Right renal cortex interstitium (tissue), 3 donors: ENCODE measurements around the gene PRTN3. TPM values are rescaled to one million over a fixed set of nuclear protein-coding genes. Genes with fewer than 3 reads are reported as not detected.

ENCODE experiments used
- DNase-seq, 3 donors: peaks; one replicate each; pipeline ENCODE4 v3.0.0-alpha.2; 2013; ENCODE audit warnings: low read depth in 3 of 3, low spot score in 2 of 3
- polyA plus RNA-seq, 3 donors: library from polyadenylated mRNA; unstranded; fragments of 120-200 nt; gene quantifications; one replicate each; pipeline ENCODE4 v1.2.1, GENCODE V29; 2013; ENCODE audit not compliant: insufficient read length in 3 of 3

Gene PRTN3
- polyA plus RNA-seq, 3 donors: 0.32 to 1.6 (median 0.78) TPM

DNA sequence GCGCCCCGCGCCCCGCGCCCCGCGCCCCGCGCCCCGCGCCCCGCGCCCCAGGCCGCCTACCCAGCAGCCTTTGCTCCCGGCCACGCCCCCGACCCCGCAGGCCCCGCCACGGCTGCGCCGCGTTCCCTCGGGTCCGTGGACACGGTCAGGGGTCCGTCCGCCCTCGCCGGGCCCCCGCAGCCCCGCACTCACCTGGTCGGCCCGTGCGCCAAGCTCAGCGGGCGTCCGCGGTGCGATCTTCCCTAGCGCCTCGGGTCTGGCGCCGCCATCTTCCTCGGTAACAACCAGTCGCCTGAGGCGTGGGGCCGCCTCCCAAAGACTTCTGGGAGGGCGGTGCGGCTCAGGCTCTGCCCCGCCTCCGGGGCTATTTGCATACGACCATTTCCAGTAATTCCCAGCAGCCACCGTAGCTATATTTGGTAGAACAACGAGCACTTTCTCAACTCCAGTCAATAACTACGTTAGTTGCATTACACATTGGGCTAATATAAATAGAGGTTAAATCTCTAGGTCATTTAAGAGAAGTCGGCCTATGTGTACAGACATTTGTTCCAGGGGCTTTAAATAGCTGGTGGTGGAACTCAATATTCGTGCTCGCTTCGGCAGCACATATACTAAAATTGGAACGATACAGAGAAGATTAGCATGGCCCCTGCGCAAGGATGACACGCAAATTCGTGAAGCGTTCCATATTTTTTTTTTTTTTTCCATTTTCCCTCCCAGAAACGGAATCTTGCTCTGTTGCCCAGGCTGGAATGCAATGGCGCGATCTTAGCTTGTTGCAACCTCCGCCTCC lies 52.3 kb downstream of the PRTN3 start, which contains the start of the genes MED16 and RNU6-9:
MED16 (minus strand) TSS at position 294 of the 796 bp plus-strand sequence. CDS start 2,056 bp downstream, outside the sequence.
RNU6-9 (plus strand) TSS at position 591 of the 796 bp plus-strand sequence.
- DNase-seq: peak; percentile 90 to 94 (median 91)

GRCh38 chr19:896434-896833 lies 55.6 kb downstream of the PRTN3 start:
- DNase-seq: no peak

- no peak for DNase-seq
These were observed 56.2 kb downstream of the PRTN3 start for GRCh38 chr19:896999-897398.

- no peak for DNase-seq
These were observed 56.7 kb downstream of the PRTN3 start for GRCh38 chr19:897442-898039.

Other genes starting within 250 kb of the PRTN3 start
- 10 to 100 TPM; 55.5 to 58.1 (median 56.1) TPM for gene POLRMT, start 207.5 kb upstream of the PRTN3 start, polyA plus RNA-seq
- gene FGF22, start 201.1 kb upstream of the PRTN3 start, polyA plus RNA-seq: under 1 TPM; 0.32 to 0.42 (median 0.35) TPM
- 10 to 100 TPM; 18.8 to 22.9 (median 21.4) TPM for gene RNF126, start 177.8 kb upstream of the PRTN3 start, polyA plus RNA-seq
- gene FSTL3, start 164.6 kb upstream of the PRTN3 start, polyA plus RNA-seq: 10 to 100 TPM; 15.1 to 16.2 (median 16.2) TPM
- under 1 TPM; 0.13 to 0.19 (median 0.15) TPM for gene PRSS57, start 145.5 kb upstream of the PRTN3 start, polyA plus RNA-seq
- gene PALM, start 132.1 kb upstream of the PRTN3 start, polyA plus RNA-seq: 10 to 100 TPM; 62.7 to 78.6 (median 77.9) TPM
- gene MISP, start 89.9 kb upstream of the PRTN3 start, polyA plus RNA-seq: 1 to 10 TPM; 6.4 to 7.6 (median 6.5) TPM
- 100 to 1,000 TPM; 356 to 395 (median 364) TPM for gene PTBP1, start 43.5 kb upstream of the PRTN3 start, polyA plus RNA-seq
- gene PLPPR3, start 19.0 kb upstream of the PRTN3 start, polyA plus RNA-seq: 10 to 100 TPM in 2 of 3 donors, 1 to 10 TPM in 1; 9.5 to 12.3 (median 11.1) TPM
- gene AZU1, start 13.2 kb upstream of the PRTN3 start, polyA plus RNA-seq: 1 to 10 TPM in 1 of 3 donors, under 1 TPM in 2; 0.31 to 1.1 (median 0.83) TPM
- under 1 TPM in 2 of 3 donors, not detected in 1; 0.29 to 0.51 TPM for gene ELANE, start 11.3 kb downstream of the PRTN3 start, polyA plus RNA-seq
- 1 to 10 TPM; 1.4 to 2.0 (median 2.0) TPM for gene CFD, start 18.7 kb downstream of the PRTN3 start, polyA plus RNA-seq
- 10 to 100 TPM; 41.8 to 54.4 (median 43.9) TPM for gene MED16, start 52.2 kb downstream of the PRTN3 start, polyA plus RNA-seq
- gene RNU6-9, start 52.5 kb downstream of the PRTN3 start, polyA plus RNA-seq: not detected
- 10 to 100 TPM; 32.0 to 37.7 (median 34.1) TPM for gene R3HDM4, start 72.2 kb downstream of the PRTN3 start, polyA plus RNA-seq
- under 1 TPM; 0.19 to 0.67 (median 0.43) TPM for gene KISS1R, start 76.3 kb downstream of the PRTN3 start, polyA plus RNA-seq
- 10 to 100 TPM; 16.2 to 18.9 (median 17.1) TPM for gene ARID3A, start 85.0 kb downstream of the PRTN3 start, polyA plus RNA-seq
- gene WDR18, start 143.3 kb downstream of the PRTN3 start, polyA plus RNA-seq: 10 to 100 TPM; 31.1 to 34.6 (median 34.3) TPM
- under 1 TPM; 0.37 to 0.38 (median 0.37) TPM for gene GRIN3B, start 159.4 kb downstream of the PRTN3 start, polyA plus RNA-seq
- 100 to 1,000 TPM in 1 of 3 donors, 10 to 100 TPM in 2; 86.9 to 103 (median 93.5) TPM for gene TMEM259, start 180.1 kb downstream of the PRTN3 start, polyA plus RNA-seq
- gene RNU6-2, start 180.5 kb downstream of the PRTN3 start, polyA plus RNA-seq: not detected
- 100 to 1,000 TPM; 151 to 175 (median 158) TPM for gene CNN2, start 185.6 kb downstream of the PRTN3 start, polyA plus RNA-seq
- 1 to 10 TPM; 6.1 to 6.6 (median 6.5) TPM for gene ABCA7, start 199.1 kb downstream of the PRTN3 start, polyA plus RNA-seq
- 10 to 100 TPM in 1 of 3 donors, 1 to 10 TPM in 2; 7.2 to 10.6 (median 9.1) TPM for gene ARHGAP45, start 226.2 kb downstream of the PRTN3 start, polyA plus RNA-seq